ENCODE data around the gene LGALS14.

Gene LGALS14

GRCh38 chr19:39752795-39753194 is 48.5 kb downstream of the LGALS14 start:
- DNase-seq, result no peak

GRCh38 chr19:39754544-39754943 is 50.3 kb downstream of the LGALS14 start:
- no peak for DNase-seq

DNA sequence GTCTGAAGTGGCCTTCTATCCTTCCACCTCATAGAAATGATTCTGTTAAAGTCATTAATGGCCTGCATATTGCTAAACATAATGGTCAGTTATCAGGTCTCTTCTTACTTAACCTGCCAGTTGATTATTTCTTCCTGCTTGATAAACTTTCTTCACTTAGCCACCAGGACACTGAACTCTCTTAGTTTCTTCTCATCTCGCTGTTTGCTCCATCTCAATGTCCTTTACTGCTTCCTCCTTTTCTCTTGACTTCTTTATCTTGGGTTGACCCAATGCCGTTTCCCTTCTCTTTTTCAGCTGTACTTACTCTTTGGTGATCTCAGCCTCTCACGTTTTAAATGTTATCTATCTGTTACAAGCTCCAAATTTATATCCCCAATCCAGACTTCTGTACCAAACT is 50.7 kb downstream of the LGALS14 start:
- DNase-seq, result no peak
